DMS 273 (cell line): ENCODE measurements around the gene ATAD3A.
A peak's percentile ranks its signal among the peaks of the same experiment; 100 is the strongest.
"Not testable (repeated sequence)": the region's sequence is repeated elsewhere in the genome, so short reads cannot be mapped to it uniquely, and the experiment has no call there.

Source experiments
- DNase-seq: peaks from one replicate; lab custom pipeline; 2025; ENCODE audit not compliant: unreplicated experiment; lab: John Stamatoyannopoulos, UW

The ATAD3A gene

GRCh38 chr1:1489231-1489630 lies 22.7 kb upstream of the ATAD3A start:
- no peak for DNase-seq

- no peak for DNase-seq
Measured at GRCh38 chr1:1489861-1490260, 22.1 kb upstream of the ATAD3A start.

- no peak for DNase-seq
Measured at GRCh38 chr1:1490633-1491230, 21.2 kb upstream of the ATAD3A start.

- DNase-seq: no peak
Measured at GRCh38 chr1:1491601-1492000, 20.4 kb upstream of the ATAD3A start.

GRCh38 chr1:1494311-1494710 lies 17.7 kb upstream of the ATAD3A start:
- DNase-seq: not testable (repeated sequence)

GRCh38 chr1:1495461-1495975 lies 16.4 kb upstream of the ATAD3A start:
- not testable (repeated sequence) for DNase-seq

- DNase-seq: peak; percentile 54
Measured at GRCh38 chr1:1504777-1505365, 7.1 kb upstream of the ATAD3A start.

- peak; percentile 16 for DNase-seq
Measured at GRCh38 chr1:1505366-1505798, 6.6 kb upstream of the ATAD3A start.

DNA sequence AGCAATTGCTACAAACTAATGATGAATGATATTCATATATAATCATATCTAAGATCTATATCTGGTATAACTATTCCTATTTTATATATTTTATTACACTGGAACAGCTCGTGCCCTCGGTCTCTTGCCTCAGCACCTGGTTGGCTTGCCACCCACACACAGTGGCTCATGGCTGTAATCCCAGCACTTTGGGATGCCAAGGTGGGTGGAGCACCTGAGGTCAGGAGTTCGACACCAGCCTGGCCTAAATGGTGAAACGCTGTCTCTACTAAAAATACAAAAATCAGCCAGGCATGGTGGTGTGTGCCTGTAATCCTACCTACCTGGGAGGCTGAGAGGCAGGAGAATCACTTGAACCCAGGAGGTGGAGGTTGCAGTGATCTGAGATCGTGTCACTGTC lies 6.2 kb upstream of the ATAD3A start:
- DNase-seq: not testable (repeated sequence)

DNA sequence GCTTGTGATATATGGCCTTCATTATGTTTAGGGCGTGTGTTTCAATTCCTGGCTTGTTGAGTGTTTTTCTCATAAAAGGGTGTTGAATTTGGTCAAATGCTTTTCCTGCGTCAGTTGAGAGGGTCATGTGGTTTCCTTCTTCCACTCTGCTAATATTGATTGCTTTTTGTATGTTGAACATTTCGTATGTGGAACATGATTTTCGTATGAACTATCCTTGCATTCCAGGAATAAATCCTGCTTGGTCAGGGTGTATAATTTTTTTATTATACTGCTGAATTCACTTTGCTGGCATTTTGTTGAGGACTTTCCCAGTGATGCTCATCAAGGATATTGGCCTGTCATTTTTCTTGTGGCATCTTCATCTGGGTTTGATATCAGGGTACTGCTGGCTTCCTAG lies 4.7 kb upstream of the ATAD3A start:
- no peak for DNase-seq

DNA sequence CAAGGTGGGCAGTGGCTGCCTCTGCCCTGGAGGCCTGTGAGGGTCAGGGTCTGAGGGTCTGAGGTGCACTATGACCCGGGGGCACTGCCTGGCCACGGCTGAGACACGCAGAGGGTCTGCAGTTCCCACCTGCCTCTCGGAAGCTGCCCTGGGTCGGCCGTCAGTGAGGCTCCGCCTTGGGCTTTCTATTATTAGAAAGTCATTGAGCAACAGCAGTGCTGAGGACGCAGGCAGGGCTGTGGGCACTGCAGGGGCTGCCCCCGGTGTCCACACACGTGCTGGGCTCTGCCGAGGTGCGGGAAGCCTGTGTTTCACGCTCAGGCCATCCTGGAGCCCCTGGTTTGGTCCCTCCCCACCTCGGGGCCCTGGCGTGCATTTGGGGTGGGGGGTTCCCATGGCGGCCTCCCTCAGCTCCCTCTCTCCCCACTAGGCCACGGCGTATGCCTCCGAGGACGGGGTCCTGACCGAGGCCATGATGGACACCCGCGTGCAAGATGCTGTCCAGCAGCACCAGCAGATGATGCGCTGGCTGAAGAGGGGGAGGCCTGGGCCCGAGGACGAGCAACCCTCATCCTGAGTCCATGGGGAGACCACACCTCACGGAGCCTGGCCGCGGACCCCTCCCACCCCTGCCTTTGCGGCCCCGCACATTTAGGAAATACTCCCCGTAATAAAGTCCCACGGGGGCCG lies 3.0 kb upstream of the ATAD3A start:
- DNase-seq: not testable (repeated sequence)

- not testable (repeated sequence) for DNase-seq
Measured at GRCh38 chr1:1509465-1509850, 2.5 kb upstream of the ATAD3A start.

- DNase-seq: no peak
Measured at GRCh38 chr1:1510912-1511532, 940 bp upstream of the ATAD3A start.

- not testable (repeated sequence) for DNase-seq
Measured at GRCh38 chr1:1512425-1512824, 463 bp downstream of the ATAD3A start.

DNA sequence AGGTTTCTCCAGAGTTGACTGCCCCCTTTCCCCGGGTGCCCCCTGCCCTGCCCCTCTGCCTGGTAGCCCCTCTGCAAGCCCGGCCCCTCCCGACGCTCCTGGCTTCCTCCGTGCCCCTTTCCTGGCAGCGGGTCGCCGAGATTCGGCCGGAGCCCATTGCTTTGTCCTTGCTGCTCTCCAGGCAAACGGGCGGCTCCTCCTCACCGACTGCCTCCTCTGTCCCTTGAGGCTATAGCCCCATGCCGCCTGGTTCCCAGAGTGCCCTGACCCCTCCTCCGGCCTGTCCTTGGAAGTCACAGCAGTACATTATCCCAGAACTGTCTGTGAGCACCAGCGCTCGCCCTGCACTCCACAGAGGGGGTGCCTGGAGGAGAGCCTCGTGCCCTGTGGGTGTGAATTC lies 1.7 kb downstream of the ATAD3A start:
- not testable (repeated sequence) for DNase-seq

- not testable (repeated sequence) for DNase-seq
Measured at GRCh38 chr1:1514376-1514775, 2.4 kb downstream of the ATAD3A start.

GRCh38 chr1:1516923-1517322 lies 5.0 kb downstream of the ATAD3A start:
- not testable (repeated sequence) for DNase-seq

DNA sequence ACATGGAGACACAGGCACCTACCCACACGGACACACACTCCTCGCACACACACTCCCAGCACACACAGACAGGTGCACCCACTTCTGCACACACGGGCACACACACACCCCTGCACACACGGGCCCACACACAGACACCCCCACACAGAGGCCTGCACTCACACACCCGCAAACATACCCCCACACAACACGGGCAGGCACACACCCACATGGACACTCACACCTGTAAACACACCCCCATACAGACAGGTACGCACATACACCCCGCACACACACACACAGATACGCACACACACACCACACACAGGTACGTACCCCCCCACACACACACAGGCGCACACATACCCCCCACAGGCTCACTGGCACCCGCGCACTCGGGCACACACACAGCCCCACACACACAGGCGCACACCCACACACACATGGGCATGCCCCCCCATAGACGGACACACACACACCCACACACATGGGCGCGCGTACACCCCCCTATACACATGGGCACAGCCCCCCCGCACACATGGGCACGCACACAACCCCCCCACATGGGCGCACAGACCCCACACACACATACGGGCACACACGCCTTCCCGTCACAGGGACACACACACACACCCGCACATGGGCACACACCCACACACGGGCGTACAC lies 6.1 kb downstream of the ATAD3A start:
- DNase-seq: no peak

- not testable (repeated sequence) for DNase-seq
Measured at GRCh38 chr1:1518621-1519007, 6.7 kb downstream of the ATAD3A start.

DNA sequence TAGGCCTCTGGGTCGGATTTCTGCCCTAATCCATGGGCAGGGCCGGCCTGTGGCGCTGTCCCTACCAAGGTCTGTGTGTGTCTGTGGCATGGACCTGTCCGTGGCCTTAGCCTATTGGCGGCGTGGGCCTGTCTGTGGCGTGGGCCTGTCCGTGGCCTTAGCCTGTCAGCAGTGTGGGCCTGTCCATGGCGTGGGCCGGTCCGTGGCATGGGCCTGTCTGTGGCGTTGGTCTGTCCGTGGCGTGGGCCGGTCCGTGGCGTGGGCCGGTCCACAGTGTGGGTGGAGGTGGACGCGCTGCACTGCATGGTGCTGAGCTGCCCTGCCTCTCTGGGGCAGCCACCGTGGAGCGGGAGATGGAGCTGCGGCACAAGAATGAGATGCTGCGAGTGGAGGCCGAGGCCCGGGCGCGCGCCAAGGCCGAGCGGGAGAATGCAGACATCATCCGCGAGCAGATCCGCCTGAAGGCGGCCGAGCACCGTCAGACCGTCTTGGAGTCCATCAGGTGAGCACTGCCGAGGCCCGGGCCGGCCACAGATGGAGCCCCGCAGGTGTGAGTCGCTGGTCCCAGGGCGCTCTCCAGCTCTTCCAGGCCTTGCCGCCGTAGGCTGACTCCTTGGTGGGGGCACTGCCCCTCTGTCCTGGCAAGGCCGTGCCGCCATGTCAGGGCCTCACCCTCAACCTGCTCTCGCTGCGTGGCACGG lies 8.0 kb downstream of the ATAD3A start:
- not testable (repeated sequence) for DNase-seq

- DNase-seq: no peak
Measured at GRCh38 chr1:1521331-1521730, 9.4 kb downstream of the ATAD3A start.
